ENCODE results near the gene ITPR1. TPM values are rescaled to one million over a fixed set of nuclear protein-coding genes. Genes with fewer than 3 reads are reported as not detected.
A peak's percentile ranks its signal among the peaks of the same experiment; 100 is the strongest.
"Not testable (repeated sequence)": the region's sequence is repeated elsewhere in the genome, so short reads cannot be mapped to it uniquely, and the experiment has no call there.

The ITPR1 gene
- 12.3 and 17.1 TPM in 2 replicates for total RNA-seq (2014; rRNA removed; shearing (Covaris generic))

DNA sequence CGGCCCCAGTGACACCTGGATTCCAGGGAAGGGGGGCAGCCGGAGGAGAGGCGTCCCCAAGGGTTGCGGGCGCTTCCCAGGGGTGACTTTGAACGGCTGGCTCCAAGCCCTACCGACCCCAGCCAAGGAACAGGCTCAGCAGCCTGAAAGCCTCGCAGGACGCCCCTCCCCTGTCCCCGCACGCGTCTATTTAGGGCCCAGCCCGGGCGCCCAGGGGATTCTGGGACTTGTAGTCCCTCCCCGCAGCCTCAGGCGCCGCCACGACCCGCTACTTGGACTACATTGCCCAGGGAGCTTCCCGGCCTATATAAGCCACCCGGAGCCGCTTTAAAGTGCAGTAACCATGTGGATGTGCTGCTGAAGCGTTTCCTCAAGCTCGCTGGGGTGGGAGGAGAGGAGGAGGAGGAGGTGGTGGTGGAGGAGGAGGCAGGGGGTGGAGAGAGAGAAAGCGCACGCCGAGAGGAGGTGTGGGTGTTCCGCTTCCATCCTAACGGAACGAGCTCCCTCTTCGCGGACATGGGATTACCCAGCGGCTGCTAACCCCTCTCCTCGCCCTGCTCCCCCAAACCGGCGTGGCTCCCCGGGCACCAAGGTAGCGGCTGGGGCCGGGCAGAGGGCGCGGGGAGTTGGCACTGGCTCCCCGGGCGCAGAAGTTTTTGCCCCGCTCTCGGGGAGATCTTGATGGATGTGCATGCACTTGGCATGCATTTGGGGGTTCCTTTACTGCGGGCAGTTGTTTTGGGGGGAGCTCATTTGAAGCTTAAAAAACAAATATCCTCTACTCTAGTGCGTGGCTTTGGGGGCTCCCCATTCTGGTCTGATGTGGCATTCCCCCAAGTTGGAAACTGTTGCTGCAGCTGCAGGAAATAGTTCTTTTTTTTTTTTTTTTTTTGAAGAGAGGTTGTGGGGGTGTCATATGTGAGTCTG lies at the start of gene ITPR1:
Gene ITPR1 (plus strand): TSS at position 335 of the 927 bp plus-strand sequence. CDS start 23,144 bp downstream, outside the sequence.
- no peaks in the 10 kb centered on the region for H3K4me1 ChIP-seq
- no peaks in the 10 kb centered on the region for H3K27me3 ChIP-seq
- H3K36me3 ChIP-seq = no peaks in the 10 kb centered on the region
- H3K9me3 ChIP-seq (replicated peaks) = no peaks in the 10 kb centered on the region
- peak; percentile 99 for DNase-seq
- H3K4me3 ChIP-seq = peak within 1 kb of the TSS; percentile 76
- peak within 1 kb of the TSS; percentile 49 for H3K27ac ChIP-seq

DNA sequence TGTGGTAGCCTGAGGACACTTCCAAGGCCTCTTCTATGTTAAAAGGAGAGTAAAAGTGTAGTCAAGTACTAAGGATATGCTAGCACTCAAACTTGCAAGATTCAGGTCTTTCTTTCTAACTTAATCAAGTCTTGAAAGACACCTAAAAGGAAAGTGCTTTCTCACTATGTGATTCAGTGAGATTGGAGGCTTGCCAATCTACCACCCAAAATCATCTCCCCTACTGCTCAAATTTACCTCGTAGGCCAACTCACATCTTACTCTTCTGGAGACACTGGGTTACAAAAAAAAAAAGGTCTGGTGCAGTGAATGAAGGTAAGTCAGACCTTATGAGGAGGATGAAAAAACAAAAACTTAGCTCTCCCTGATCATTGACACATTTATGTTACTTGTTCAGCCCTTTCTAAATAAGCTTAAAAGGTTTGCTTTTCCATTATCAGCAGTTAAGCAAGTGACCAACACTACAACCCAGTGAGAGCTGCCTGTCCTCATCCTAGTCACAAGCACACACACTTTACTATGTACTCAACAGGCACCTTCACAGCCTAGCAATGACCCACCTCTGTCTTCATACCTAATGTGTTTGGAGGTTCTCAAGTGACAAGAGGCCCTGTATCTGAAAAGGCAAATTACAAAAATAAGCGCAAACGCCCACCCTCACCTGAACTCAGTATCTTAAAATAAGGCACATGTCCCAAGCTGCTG lies 45.7 kb upstream of the ITPR1 start:
- no peak overlapping the region for H3K27ac ChIP-seq
- H3K4me1 ChIP-seq = no peaks in the 10 kb centered on the region
- no peak for DNase-seq
- H3K9me3 ChIP-seq (replicated peaks) = no peaks in the 10 kb centered on the region
- no peak overlapping the region for H3K4me3 ChIP-seq
- H3K27me3 ChIP-seq = no peaks in the 10 kb centered on the region
- no peaks in the 10 kb centered on the region for H3K36me3 ChIP-seq

DNA sequence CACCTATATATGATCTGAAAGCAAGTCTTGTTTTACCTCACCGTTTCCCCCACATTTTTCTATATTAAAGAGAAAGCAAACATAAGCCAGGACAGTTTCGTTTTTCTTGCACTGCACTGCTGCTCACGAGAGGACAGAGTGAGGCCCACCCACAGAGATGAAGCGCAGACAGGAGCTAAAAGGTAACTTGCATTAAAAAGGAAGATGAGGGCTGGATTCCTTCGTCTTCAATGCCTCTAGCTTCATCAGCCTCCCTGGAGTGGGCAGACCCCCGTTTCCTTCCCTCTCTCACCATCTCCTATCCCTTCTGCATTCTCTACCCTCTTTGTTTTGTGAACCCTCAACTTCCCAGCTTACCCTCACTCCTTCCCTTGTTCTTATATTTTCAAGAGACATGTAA lies 45.0 kb upstream of the ITPR1 start:
- no peaks in the 10 kb centered on the region for H3K4me1 ChIP-seq
- H3K36me3 ChIP-seq = no peaks in the 10 kb centered on the region
- H3K4me3 ChIP-seq = no peak overlapping the region
- no peaks in the 10 kb centered on the region for H3K27me3 ChIP-seq
- no peak overlapping the region for H3K27ac ChIP-seq
- H3K9me3 ChIP-seq (replicated peaks) = no peaks in the 10 kb centered on the region
- no peak for DNase-seq

DNA sequence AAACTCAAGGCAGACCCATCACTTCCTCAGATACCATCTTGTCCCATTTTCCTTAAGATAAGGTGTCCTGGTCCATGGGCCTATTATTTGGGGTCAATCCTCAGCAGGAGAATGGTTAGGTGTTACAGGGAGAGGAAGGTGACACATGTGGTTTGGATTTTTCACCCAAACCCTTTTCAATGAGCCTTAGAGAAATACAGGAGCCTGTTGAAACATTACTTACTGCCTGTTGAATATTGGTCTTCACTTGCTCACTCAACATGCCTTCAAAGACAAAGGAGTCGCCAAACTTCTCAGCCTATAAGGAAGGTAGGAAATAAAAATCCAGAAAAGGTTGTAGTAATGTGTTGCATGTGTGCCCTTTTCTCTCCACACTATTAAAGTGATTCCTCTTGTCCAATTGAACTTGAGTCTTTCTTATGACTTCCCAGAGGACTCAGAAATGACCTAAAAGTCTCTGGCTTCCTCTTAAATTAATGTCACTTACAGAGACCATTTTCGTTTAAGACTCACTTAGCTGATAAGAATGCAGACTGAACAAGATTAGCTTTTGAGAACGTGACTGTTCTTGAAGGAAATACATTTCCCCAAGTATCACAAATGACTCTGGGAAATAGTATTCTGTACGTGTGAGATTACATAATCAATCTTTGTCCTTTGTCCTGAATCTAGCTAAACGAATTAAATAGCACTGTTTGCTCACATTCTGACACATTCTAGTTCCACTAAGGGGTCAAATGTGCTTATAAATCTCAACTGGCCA lies 43.9 kb upstream of the ITPR1 start:
- Histone ChIP-seq H3K27me3 (no peaks in the 10 kb centered on the region), H3K4me3 (no peak overlapping the region), H3K4me1 (no peaks in the 10 kb centered on the region), H3K27ac (no peak overlapping the region), H3K9me3 (replicated peaks) (no peaks in the 10 kb centered on the region), H3K36me3 (no peaks in the 10 kb centered on the region)
- no peak for DNase-seq

DNA sequence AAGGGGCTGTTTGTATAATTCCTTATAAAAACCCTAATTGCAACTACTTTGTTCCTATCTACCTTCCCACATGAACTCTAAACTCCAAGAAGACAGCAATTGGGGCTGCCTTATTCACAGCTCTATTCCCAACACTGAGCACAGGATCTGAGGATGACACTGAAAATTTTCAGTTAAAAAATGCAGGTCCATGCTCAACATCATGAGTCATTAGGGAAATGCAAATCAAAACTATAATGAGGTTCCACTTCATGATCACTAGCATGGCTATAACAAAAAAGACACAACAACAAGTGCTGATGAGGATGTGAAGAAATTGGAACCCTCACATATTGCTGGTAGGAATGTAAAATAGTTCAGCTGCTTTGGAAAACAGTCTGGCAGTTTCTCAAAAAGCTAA lies 39.0 kb upstream of the ITPR1 start:
- DNase-seq = no peak
- Histone ChIP-seq H3K4me3 (no peak overlapping the region), H3K36me3 (no peaks in the 10 kb centered on the region), H3K9me3 (replicated peaks) (no peaks in the 10 kb centered on the region), H3K27me3 (no peaks in the 10 kb centered on the region), H3K4me1 (no peaks in the 10 kb centered on the region), H3K27ac (no peak overlapping the region)

DNA sequence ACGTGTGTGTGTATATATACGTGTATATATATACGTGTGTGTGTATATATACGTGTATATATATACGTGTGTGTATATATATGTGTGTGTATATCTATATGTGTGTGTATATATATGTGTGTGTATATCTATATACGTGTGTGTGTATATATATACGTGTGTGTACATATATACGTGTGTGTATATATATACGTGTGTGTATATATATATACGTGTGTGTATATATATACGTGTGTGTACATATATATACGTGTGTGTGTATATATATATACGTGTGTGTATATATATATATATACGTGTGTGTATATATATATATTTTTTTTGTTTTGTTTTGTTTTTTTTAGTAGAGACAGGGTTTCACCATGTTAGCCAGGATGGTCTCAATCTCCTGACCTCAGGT lies 36.4 kb upstream of the ITPR1 start:
- not testable (repeated sequence) for DNase-seq; H3K27ac ChIP-seq; H3K36me3 ChIP-seq; H3K27me3 ChIP-seq; H3K9me3 ChIP-seq (replicated peaks); H3K4me1 ChIP-seq; H3K4me3 ChIP-seq

DNA sequence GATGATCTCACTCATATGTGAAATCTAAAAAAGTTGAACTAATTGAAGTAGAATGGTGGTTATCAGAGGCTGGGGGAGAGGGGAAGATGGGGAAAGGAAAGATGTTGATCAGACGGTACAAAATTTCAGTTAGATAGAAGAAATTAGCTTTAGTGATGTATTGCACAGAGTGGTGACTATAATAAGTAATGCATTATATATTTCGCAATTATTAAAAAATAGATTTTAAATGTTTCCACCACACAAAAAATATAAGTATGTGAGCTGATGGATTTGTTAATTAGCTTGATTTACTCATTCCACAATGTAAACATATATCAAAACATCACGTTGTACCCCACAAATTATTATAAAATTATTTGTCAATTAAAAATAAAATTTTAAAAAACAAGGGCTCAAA lies 34.2 kb upstream of the ITPR1 start:
- Histone ChIP-seq H3K4me1 (no peaks in the 10 kb centered on the region), H3K36me3 (no peaks in the 10 kb centered on the region), H3K27me3 (no peaks in the 10 kb centered on the region), H3K9me3 (replicated peaks) (no peaks in the 10 kb centered on the region), H3K27ac (no peak overlapping the region), H3K4me3 (no peak overlapping the region)
- no peak for DNase-seq

DNA sequence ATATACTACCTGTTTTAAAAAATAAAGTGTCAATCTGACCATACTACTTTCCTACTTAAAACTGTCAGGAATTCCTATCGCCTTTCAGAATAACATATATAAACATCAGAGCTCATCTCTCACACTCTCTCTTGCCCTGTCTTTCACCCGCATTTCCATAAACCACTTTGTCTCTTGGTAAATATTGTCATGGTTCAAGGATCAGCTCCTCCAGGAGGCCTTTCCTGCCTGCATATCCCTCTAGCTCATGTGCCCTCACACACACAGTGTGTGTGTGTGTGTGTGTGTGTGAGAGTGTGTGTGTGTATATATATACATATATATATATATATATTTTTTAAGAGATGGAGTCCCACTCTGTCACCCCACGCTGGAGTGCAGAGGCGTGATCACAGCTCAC lies 32.8 kb upstream of the ITPR1 start:
- Histone ChIP-seq H3K27ac (no peak overlapping the region), H3K4me1 (no peaks in the 10 kb centered on the region), H3K36me3 (no peaks in the 10 kb centered on the region), H3K9me3 (replicated peaks) (no peaks in the 10 kb centered on the region), H3K27me3 (no peaks in the 10 kb centered on the region), H3K4me3 (no peak overlapping the region)
- no peak for DNase-seq

DNA sequence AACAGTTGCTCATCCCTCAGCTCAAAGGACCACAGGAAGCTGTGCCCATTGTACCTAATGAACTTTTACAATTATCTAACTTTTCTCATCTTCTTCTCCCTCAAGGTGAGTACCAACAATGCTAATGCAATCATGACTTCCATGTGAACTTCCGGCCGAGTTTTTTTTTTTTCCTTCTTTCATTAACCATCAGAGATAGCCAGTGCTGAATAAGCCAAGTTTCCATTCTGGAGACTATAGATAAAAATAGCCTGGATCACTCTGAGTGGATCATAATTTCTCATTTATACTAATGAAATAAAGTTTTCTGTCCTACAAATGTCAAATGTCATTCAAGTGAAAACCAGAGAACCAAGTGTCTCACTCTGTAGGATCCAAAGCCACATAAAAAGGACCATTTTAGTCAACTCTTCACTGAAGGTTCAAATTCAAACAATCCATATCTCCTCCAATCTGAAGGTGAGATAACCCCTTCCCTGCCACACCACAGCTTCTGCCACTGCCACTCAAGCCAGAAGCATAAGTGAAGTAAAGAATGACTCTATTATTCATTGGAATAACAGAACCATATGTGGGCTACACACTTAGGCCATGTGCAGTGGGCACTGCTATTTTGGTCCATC lies 31.6 kb upstream of the ITPR1 start:
- no peaks in the 10 kb centered on the region for H3K27me3 ChIP-seq
- no peak overlapping the region for H3K4me3 ChIP-seq
- no peak overlapping the region for H3K27ac ChIP-seq
- H3K9me3 ChIP-seq (replicated peaks) = no peaks in the 10 kb centered on the region
- no peaks in the 10 kb centered on the region for H3K36me3 ChIP-seq
- no peaks in the 10 kb centered on the region for H3K4me1 ChIP-seq
- no peak for DNase-seq

DNA sequence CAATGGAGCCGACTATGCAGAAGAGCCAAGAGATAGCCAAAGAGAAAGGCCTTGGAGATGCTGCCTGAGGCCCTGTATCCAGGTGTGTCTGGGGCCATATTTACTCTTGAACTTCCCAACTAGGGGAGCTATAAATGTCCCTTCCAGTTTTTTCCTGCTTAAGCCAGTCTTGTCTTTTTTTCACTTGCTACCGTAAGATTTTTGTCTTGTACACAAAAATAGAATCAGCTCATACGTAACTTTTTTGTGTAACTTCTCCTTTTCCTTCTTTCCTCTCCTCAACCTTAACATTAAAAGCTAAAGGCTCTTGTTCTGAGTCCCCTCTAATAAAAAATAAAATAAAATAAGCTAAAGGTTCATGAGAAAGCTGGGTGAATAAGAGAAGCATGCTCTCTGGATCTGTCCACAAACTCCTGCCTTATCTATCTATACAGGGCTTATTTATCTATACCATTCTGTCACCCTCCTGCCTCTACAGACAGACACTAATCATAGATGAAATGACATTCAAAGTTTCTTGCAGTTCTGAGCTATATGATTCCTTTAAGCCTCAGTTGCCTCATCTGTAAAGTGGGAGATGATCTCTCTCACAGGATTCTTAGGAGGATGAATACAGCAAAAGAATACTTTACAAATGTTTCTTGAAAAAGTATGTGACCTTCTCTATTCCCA lies 30.6 kb upstream of the ITPR1 start:
- Histone ChIP-seq H3K9me3 (replicated peaks) (no peaks in the 10 kb centered on the region), H3K27me3 (no peaks in the 10 kb centered on the region), H3K4me1 (no peaks in the 10 kb centered on the region), H3K4me3 (no peak overlapping the region), H3K27ac (no peak overlapping the region), H3K36me3 (no peaks in the 10 kb centered on the region)
- no peak for DNase-seq

DNA sequence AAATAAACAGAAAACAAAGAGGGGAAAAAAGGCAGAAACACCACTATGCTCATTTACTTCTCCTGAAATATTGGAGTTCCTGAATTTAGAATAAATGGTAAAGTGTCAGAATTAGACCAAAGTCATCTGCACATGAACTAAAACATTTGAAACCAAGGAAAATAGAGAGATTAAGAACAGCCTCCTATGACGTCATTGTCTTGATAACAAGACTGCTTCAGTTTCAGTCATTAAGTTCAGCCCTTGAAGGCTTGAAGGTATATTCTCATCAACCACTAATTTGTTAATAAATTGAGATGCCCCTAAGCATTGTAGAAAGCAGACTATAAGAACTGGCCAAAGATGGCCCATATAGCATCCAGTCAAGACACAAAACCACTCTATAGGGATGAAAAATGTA lies 28.6 kb upstream of the ITPR1 start:
- H3K4me1 ChIP-seq = no peaks in the 10 kb centered on the region
- no peak overlapping the region for H3K4me3 ChIP-seq
- DNase-seq = no peak
- no peaks in the 10 kb centered on the region for H3K9me3 ChIP-seq (replicated peaks)
- H3K27me3 ChIP-seq = no peaks in the 10 kb centered on the region
- no peak overlapping the region for H3K27ac ChIP-seq
- H3K36me3 ChIP-seq = no peaks in the 10 kb centered on the region

DNA sequence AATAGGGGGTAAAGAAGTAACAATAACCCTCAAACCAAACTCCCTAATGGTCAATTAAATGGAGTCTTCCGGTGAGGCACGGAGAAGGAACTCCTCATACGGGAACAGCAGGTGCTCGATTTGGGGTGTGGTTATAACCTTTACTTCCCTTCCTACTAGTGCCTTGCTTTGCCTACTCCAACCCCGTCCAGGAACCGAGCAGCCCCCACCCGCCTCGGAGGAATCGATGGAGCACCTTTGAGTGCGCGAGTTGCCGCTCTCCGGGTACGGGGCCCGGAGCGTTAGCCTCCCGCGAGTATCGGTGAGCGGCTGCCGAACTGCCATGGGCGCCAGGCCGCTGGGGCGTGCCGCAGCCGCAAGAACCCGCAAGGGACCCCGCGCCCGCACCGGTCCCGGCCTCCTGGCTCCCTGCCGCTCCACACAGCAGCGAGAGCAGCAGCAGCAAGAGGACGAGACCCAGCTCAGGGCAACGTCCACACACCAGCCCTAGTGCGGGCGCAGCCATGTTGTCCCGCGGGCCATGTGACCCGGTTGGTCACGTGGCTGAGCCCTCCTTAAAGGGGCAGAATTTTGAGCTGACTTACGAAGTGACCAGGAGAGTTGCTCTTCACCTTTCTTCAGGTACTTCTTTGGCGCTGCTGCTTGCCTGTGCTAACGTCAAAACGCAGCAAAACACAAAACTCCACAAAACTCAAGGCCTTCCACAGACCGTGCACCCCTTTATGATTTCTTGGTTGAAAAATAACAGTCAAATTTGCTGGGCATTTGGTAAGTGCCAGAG lies 26.2 kb upstream of the ITPR1 start, which contains the start of gene SUMF1:
Gene SUMF1 (minus strand): TSS at position 529 of the 781 bp plus-strand sequence. CDS start 24 bp downstream, at position 505.
- Histone ChIP-seq H3K4me1 (no peaks in the 10 kb centered on the region), H3K27me3 (no peaks in the 10 kb centered on the region), H3K27ac (peak within 1 kb of the TSS; percentile 77), H3K36me3 (no peaks in the 10 kb centered on the region), H3K9me3 (replicated peaks) (no peaks in the 10 kb centered on the region), H3K4me3 (peak within 1 kb of the TSS; percentile 91)
- DNase-seq = peak; percentile 72 to 81

DNA sequence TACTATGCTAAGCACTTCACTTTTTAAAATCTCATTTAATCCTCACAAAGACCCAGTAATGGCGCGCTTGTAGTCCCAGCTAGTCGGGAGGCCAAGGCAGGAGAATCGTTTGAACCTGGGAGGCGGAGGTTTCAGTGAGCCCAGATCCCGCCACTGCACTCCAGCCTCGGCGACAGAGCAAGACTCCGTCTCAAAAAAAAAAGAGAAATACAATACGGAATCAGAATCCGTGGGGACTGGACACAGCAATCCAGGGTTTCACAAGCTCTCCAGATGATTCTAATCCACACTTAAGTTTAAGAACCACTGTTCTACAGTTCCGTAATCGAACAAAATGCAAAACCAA lies 25.7 kb upstream of the ITPR1 start:
- no peaks in the 10 kb centered on the region for H3K4me1 ChIP-seq
- H3K27ac ChIP-seq = peak overlapping the region; percentile 77
- H3K36me3 ChIP-seq = no peaks in the 10 kb centered on the region
- peak overlapping the region; percentile 91 for H3K4me3 ChIP-seq
- no peak for DNase-seq
- H3K27me3 ChIP-seq = no peaks in the 10 kb centered on the region
- H3K9me3 ChIP-seq (replicated peaks) = no peaks in the 10 kb centered on the region
